ENCODE data around the gene HSPA1L.

GRCh38 chr6:31836474-31837368 is 21.6 kb upstream of the HSPA1L start:
- TF ChIP-seq POLR2A (IDR thresholded peaks at IDR 0.05) (no peak), CTCF (IDR thresholded peaks at IDR 0.05) (no peak)

Data from body of pancreas (tissue), 4 donors.